ENCODE results near the gene ABCA13.

ABCA13 gene

DNA sequence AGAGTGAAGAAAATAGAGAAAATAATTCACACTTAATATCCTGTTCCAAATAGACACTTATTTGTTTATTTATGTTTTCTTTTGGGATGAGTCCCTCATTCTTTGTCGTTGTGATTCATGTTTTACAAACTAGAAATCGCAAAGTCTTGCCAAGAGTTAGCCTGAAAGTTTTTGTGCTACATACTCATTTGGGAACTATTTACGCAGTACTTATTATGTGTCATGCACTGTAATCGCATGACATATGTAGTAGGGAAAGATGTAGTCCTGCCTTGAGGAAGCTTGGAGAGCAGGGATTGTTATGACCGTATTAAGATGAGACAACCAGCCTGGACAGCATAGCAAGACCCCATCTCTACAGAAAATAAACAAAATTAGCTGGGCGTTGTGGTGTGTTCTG, 189.3 kb downstream of the ABCA13 start:
- TF ChIP-seq ZNF530 (tag by site-specific recombination; IDR thresholded peaks at IDR 0.05; ENCODE audit: low read depth) (no peak), ZBTB26 (tag by site-specific recombination; optimal IDR thresholded peaks at IDR 0.05) (no peak), ZNF311 (tag by site-specific recombination; IDR thresholded peaks at IDR 0.05; ENCODE audit: borderline replicate concordance) (no peak), BCL11B (tag by site-specific recombination; IDR thresholded peaks at IDR 0.05; ENCODE audit: low read depth) (no peak), PBX3 (CRISPR knock-in tag; IDR thresholded peaks at IDR 0.05) (no peak), ZNF2 (tag by site-specific recombination; IDR thresholded peaks at IDR 0.05) (no peak), SCRT2 (tag by site-specific recombination; IDR thresholded peaks at IDR 0.05) (no peak), ZFP37 (tag by site-specific recombination; IDR thresholded peaks at IDR 0.05) (no peak), KLF16 (tag by site-specific recombination; IDR thresholded peaks at IDR 0.05) (no peak)
- TF ChIP-seq, protein P1, sequence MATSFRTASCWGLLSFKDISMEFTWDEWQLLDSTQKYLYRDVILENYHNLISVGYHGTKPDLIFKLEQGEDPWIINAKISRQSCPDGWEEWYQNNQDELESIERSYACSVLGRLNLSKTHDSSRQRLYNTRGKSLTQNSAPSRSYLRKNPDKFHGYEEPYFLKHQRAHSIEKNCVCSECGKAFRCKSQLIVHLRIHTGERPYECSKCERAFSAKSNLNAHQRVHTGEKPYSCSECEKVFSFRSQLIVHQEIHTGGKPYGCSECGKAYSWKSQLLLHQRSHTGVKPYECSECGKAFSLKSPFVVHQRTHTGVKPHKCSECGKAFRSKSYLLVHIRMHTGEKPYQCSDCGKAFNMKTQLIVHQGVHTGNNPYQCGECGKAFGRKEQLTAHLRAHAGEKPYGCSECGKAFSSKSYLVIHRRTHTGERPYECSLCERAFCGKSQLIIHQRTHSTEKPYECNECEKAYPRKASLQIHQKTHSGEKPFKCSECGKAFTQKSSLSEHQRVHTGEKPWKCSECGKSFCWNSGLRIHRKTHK (tag by site-specific recombination; IDR thresholded peaks at IDR 0.05): no peak
- ChIA-PET CTCF (no interaction called here), POLR2A (no interaction called here)
- Histone ChIP-seq H3K36me3 (ENCODE audit: control insufficient read depth in 2 of 2, insufficient read depth in 1 of 2, low read length in 2 of 2) (no peaks in the 10 kb centered on the region), H3K4me3 (ENCODE audit: low read depth, low read length) (no peak overlapping the region), H3K4me1 (ENCODE audit: control insufficient read depth, insufficient read depth, low read length) (no peaks in the 10 kb centered on the region), H3K27ac (ENCODE audit: extremely low read depth, low read depth, low read length) (no peak overlapping the region), H3K9me3 (ENCODE audit: control insufficient read depth, insufficient read depth, low read depth, low read length) (no peaks in the 10 kb centered on the region)

- CTCF ChIA-PET: interaction anchor here (0.6 to 1.5 kb wide), 3 partner anchors 10 to 639 kb away, joined by 3 to 4 read pairs (median 3); no protein-coding TSS in a partner anchor
- TF ChIP-seq ZNF19 (tag by site-specific recombination; IDR thresholded peaks at IDR 0.05; ENCODE audit: low read depth) (no peak), ZNF112 (tag by site-specific recombination; IDR thresholded peaks at IDR 0.05) (no peak), KLF9 (tag by site-specific recombination; IDR thresholded peaks at IDR 0.05; ENCODE audit: low read depth) (no peak), FEZF1 (tag by site-specific recombination; IDR thresholded peaks at IDR 0.05) (no peak), ZNF324 (tag by site-specific recombination; IDR thresholded peaks at IDR 0.05) (no peak), ZNF677 (tag by site-specific recombination; IDR thresholded peaks at IDR 0.05) (no peak), ZNF16 (tag by site-specific recombination; IDR thresholded peaks at IDR 0.05; ENCODE audit: low read depth) (no peak), YY1 (tag by site-specific recombination; IDR thresholded peaks at IDR 0.05) (no peak), ZNF658 (tag by site-specific recombination; IDR thresholded peaks at IDR 0.05) (no peak), ZBTB26 (tag by site-specific recombination; optimal IDR thresholded peaks at IDR 0.05) (no peak), HOXC10 (CRISPR knock-in tag; IDR thresholded peaks at IDR 0.05) (no peak)
- TF ChIP-seq, protein P2, sequence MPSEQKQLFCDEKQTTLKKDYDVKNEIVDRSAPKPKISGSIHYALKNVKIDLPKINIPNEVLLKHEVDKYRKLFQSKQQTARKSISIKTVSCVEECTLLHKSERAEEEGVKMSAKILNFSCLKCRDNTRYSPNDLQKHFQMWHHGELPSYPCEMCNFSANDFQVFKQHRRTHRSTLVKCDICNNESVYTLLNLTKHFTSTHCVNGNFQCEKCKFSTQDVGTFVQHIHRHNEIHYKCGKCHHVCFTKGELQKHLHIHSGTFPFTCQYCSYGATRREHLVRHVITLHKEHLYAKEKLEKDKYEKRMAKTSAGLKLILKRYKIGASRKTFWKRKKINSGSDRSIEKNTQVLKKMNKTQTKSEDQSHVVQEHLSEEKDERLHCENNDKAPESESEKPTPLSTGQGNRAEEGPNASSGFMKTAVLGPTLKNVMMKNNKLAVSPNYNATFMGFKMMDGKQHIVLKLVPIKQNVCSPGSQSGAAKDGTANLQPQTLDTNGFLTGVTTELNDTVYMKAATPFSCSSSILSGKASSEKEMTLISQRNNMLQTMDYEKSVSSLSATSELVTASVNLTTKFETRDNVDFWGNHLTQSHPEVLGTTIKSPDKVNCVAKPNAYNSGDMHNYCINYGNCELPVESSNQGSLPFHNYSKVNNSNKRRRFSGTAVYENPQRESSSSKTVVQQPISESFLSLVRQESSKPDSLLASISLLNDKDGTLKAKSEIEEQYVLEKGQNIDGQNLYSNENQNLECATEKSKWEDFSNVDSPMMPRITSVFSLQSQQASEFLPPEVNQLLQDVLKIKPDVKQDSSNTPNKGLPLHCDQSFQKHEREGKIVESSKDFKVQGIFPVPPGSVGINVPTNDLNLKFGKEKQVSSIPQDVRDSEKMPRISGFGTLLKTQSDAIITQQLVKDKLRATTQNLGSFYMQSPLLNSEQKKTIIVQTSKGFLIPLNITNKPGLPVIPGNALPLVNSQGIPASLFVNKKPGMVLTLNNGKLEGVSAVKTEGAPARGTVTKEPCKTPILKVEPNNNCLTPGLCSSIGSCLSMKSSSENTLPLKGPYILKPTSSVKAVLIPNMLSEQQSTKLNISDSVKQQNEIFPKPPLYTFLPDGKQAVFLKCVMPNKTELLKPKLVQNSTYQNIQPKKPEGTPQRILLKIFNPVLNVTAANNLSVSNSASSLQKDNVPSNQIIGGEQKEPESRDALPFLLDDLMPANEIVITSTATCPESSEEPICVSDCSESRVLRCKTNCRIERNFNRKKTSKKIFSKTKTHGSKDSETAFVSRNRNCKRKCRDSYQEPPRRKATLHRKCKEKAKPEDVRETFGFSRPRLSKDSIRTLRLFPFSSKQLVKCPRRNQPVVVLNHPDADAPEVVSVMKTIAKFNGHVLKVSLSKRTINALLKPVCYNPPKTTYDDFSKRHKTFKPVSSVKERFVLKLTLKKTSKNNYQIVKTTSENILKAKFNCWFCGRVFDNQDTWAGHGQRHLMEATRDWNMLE (tag by site-specific recombination; conservative IDR thresholded peaks at IDR 0.05; ENCODE audit: low read depth): no peak
- TF ChIP-seq, protein P3, sequence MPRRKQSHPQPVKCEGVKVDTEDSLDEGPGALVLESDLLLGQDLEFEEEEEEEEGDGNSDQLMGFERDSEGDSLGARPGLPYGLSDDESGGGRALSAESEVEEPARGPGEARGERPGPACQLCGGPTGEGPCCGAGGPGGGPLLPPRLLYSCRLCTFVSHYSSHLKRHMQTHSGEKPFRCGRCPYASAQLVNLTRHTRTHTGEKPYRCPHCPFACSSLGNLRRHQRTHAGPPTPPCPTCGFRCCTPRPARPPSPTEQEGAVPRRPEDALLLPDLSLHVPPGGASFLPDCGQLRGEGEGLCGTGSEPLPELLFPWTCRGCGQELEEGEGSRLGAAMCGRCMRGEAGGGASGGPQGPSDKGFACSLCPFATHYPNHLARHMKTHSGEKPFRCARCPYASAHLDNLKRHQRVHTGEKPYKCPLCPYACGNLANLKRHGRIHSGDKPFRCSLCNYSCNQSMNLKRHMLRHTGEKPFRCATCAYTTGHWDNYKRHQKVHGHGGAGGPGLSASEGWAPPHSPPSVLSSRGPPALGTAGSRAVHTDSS (tag by site-specific recombination; IDR thresholded peaks at IDR 0.05): no peak
- TF ChIP-seq, protein P4, sequence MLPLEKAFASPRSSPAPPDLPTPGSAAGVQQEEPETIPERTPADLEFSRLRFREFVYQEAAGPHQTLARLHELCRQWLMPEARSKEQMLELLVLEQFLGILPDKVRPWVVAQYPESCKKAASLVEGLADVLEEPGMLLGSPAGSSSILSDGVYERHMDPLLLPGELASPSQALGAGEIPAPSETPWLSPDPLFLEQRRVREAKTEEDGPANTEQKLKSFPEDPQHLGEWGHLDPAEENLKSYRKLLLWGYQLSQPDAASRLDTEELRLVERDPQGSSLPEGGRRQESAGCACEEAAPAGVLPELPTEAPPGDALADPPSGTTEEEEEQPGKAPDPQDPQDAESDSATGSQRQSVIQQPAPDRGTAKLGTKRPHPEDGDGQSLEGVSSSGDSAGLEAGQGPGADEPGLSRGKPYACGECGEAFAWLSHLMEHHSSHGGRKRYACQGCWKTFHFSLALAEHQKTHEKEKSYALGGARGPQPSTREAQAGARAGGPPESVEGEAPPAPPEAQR (tag by site-specific recombination; IDR thresholded peaks at IDR 0.05): no peak
Measured at GRCh38 chr7:48363174-48363573, 191.9 kb downstream of the ABCA13 start.

More at GRCh38 chr7:48363174-48363573, 191.9 kb downstream of the ABCA13 start:
- no peaks in the 10 kb centered on the region for H3K9me3 ChIP-seq (ENCODE audit: control insufficient read depth, insufficient read depth, low read depth, low read length)
- POLR2A ChIA-PET: no interaction called here
- no peaks in the 10 kb centered on the region for H3K36me3 ChIP-seq (ENCODE audit: control insufficient read depth in 2 of 2, insufficient read depth in 1 of 2, low read length in 2 of 2)
- H3K4me1 ChIP-seq (ENCODE audit: control insufficient read depth, insufficient read depth, low read length): no peaks in the 10 kb centered on the region
- no peak overlapping the region for H3K27ac ChIP-seq (ENCODE audit: extremely low read depth, low read depth, low read length)
- H3K4me3 ChIP-seq (ENCODE audit: low read depth, low read length): no peak overlapping the region
